Neural progenitor cell (in vitro differentiated cells): ENCODE results near the gene SLC7A10. TPM values are rescaled to one million over a fixed set of nuclear protein-coding genes. Genes with fewer than 3 reads are reported as not detected.
"Not testable (repeated sequence)": the region's sequence is repeated elsewhere in the genome, so short reads cannot be mapped to it uniquely, and the experiment has no call there.

Source experiments
- DNase-seq: peaks from one replicate; pipeline ENCODE4 v3.0.0-alpha.2; 2016; ENCODE audit warnings: low spot score
- H2AFZ ChIP-seq: fragments of 200-600 bp; sonication (generic); replicated peaks from 2 replicates; pipeline ENCODE4 v1.6.1; 2016; ENCODE audit warnings: antibody characterized with exemption
- H3F3A ChIP-seq: fragments of 200-600 bp; sonication (generic); 2 replicates; pipeline ENCODE4 v1.6.1; 2016; ENCODE audit warnings: antibody characterized with exemption, low read depth
- H3K27ac ChIP-seq: fragments of 200-600 bp; sonication (generic); 2 replicates; pipeline ENCODE4 v1.5.1; 2016; ENCODE audit warnings: mild to moderate bottlenecking
- H3K27me3 ChIP-seq: fragments of 200-600 bp; sonication (generic); 2 replicates; pipeline ENCODE4 v1.6.1; 2016; ENCODE audit warnings: mild to moderate bottlenecking, moderate library complexity
- H3K36me3 ChIP-seq: fragments of 200-600 bp; sonication (generic); 2 replicates; pipeline ENCODE4 v1.5.1; 2016
- H3K4me1 ChIP-seq: fragments of 200-600 bp; sonication (generic); 2 replicates; pipeline ENCODE4 v1.6.1; 2016; ENCODE audit warnings: mixed run types
- H3K4me2 ChIP-seq: fragments of 200-600 bp; sonication (generic); 2 replicates; pipeline ENCODE4 v1.6.1; 2016
- H3K4me3 ChIP-seq: fragments of 200-600 bp; sonication (generic); 2 replicates; pipeline ENCODE4 v1.5.1; 2016
- H3K79me2 ChIP-seq: fragments of 200-600 bp; sonication (generic); 2 replicates; pipeline ENCODE4 v1.6.1; 2016; ENCODE audit warnings: low read depth
- H3K9ac ChIP-seq: fragments of 200-600 bp; sonication (generic); 2 replicates; pipeline ENCODE4 v1.6.1; 2016
- H3K9me3 ChIP-seq: fragments of 200-600 bp; sonication (generic); 2 replicates; pipeline ENCODE4 v1.5.1; 2016; ENCODE audit warnings: low read depth
- H4K20me1 ChIP-seq: fragments of 200-600 bp; sonication (generic); 2 replicates; pipeline ENCODE4 v1.6.1; 2016; ENCODE audit warnings: low read depth
- H3K27ac Mint-ChIP-seq: 3 replicates; pipeline ENCODE4 v1.8.0; 2021; ENCODE audit warnings: mixed read lengths
- H3K27me3 Mint-ChIP-seq: 2 replicates; pipeline ENCODE4 v1.8.0; 2022; ENCODE audit warnings: low read depth, mild to moderate bottlenecking, inconsistent platforms, moderate library complexity, mixed read lengths; ENCODE audit not compliant: insufficient read depth
- H3K36me3 Mint-ChIP-seq: 3 replicates; pipeline ENCODE4 v1.8.0; 2021; ENCODE audit warnings: mixed read lengths
- H3K4me1 Mint-ChIP-seq: 3 replicates; pipeline ENCODE4 v1.8.0; 2021; ENCODE audit warnings: mixed read lengths
- H3K4me3 Mint-ChIP-seq: 3 replicates; pipeline ENCODE4 v1.8.0; 2021; ENCODE audit warnings: mild to moderate bottlenecking, moderate library complexity, mixed read lengths
- H3K9me3 Mint-ChIP-seq: 3 replicates; pipeline ENCODE4 v1.8.0; 2020; ENCODE audit warnings: mixed read lengths
- CTCF ChIP-seq: fragments of 200-600 bp; sonication (generic); IDR thresholded peaks from 2 replicates; pipeline ENCODE4 v1.5.1; 2017; ENCODE audit warnings: antibody characterized with exemption, mild to moderate bottlenecking
- EZH2 ChIP-seq: fragments of 200-600 bp; sonication (generic); IDR thresholded peaks from 2 replicates; pipeline ENCODE4 v1.6.1; 2017; ENCODE audit warnings: antibody characterized with exemption, mild to moderate bottlenecking, moderate library complexity
- EZH2phosphoT487 ChIP-seq: fragments of 200-600 bp; sonication (generic); IDR thresholded peaks from 2 replicates; pipeline ENCODE4 v1.6.1; 2017; ENCODE audit warnings: antibody characterized with exemption
- total RNA-seq: library from RNA; depleted of rRNA; stranded (reverse); fragments of >200 nt; gene quantifications from 2 replicates; pipeline ENCODE4 v1.2.3, GENCODE V29; 2015; ENCODE audit warnings: low replicate concordance

The SLC7A10 gene
- total RNA-seq, 1 donor from 2014 or later, result 0.79 TPM

DNA sequence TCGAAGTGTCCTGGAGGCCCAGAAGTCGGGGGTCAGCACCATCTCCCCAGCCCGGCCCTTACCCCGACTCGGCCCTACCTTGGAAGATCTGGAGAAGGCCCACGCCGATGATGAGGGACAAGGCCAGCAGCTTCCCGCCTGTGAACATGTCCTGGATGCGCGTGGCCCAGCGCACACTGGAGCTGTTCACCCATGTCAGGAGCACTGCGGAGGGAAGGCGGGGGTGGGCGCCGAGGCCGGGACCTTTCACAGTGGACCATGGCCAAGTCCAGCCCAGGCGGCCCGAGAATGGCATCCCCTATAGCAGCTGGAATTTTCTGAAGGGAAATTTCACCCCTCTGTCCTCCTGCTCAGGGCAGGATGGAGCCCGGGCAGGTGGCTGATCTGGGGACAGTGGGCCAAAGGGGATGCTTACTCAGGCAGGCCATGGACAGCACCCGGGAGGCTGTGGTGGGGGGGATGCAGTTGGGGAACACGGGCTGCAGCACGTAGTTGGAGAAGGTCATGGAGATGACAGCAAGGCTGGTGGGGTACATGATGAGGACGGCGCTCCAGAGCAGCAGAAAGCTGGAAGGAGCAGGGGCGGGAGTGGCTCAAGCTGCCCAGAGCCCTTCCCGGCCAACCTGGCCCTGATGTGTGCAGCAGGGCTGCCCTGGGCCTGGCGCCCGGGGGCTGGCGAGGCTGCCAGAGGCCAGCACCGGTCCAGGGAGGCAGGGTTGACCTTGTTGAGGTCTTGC, 13.0 kb downstream of the SLC7A10 start:
- H3K4me3 Mint-ChIP-seq, result no peak overlapping the region
- Histone ChIP-seq H3K79me2 (no peaks in the 10 kb centered on the region), H3K9ac (no peak overlapping the region), H3K4me3 (no peak overlapping the region), H3K27me3 (no peaks in the 10 kb centered on the region), H3K4me2 (no peak overlapping the region), H3K4me1 (peaks cover under 1% of the 10 kb centered on the region), H2AFZ (no peak overlapping the region), H3K27ac (no peak overlapping the region), H3F3A (peaks cover 5% of the 10 kb centered on the region), H3K36me3 (no peaks in the 10 kb centered on the region), H3K9me3 (no peaks in the 10 kb centered on the region), H4K20me1 (no peaks in the 10 kb centered on the region)
- peaks cover 11% of the 10 kb centered on the region for H3K27me3 Mint-ChIP-seq
- TF ChIP-seq EZH2, result no peak
- TF ChIP-seq CTCF, result no peak
- TF ChIP-seq EZH2phosphoT487, result no peak
- H3K4me1 Mint-ChIP-seq, result peaks cover 8% of the 10 kb centered on the region
- peak overlapping the region; percentile 72 for H3K27ac Mint-ChIP-seq
- H3K9me3 Mint-ChIP-seq, result no peaks in the 10 kb centered on the region
- H3K36me3 Mint-ChIP-seq, result no peaks in the 10 kb centered on the region
- DNase-seq, result no peak

- Mint-ChIP-seq H3K4me1 (peaks cover 8% of the 10 kb centered on the region), H3K36me3 (no peaks in the 10 kb centered on the region), H3K27me3 (peaks cover 11% of the 10 kb centered on the region), H3K27ac (no peak overlapping the region), H3K9me3 (no peaks in the 10 kb centered on the region), H3K4me3 (no peak overlapping the region)
- H4K20me1 ChIP-seq, result no peaks in the 10 kb centered on the region
- no peak overlapping the region for H2AFZ ChIP-seq
- H3K4me3 ChIP-seq, result no peak overlapping the region
- H3K36me3 ChIP-seq, result no peaks in the 10 kb centered on the region
- no peak overlapping the region for H3K9ac ChIP-seq
- no peaks in the 10 kb centered on the region for H3K4me1 ChIP-seq
- no peaks in the 10 kb centered on the region for H3K9me3 ChIP-seq
- no peaks in the 10 kb centered on the region for H3K79me2 ChIP-seq
- no peak for TF ChIP-seq EZH2phosphoT487
- no peak for TF ChIP-seq CTCF
- H3K27ac ChIP-seq, result no peak overlapping the region
- peaks cover 5% of the 10 kb centered on the region for H3F3A ChIP-seq
- H3K27me3 ChIP-seq, result no peaks in the 10 kb centered on the region
- H3K4me2 ChIP-seq, result no peak overlapping the region
- no peak for DNase-seq
Observed at GRCh38 chr19:33211794-33212435, 13.7 kb downstream of the SLC7A10 start.

- Histone ChIP-seq H3K36me3 (no peaks in the 10 kb centered on the region), H3K27me3 (no peaks in the 10 kb centered on the region), H3K4me2 (no peak overlapping the region), H3K79me2 (no peaks in the 10 kb centered on the region), H3K9ac (no peak overlapping the region), H3K9me3 (no peaks in the 10 kb centered on the region), H2AFZ (no peak overlapping the region), H3F3A (peaks cover 5% of the 10 kb centered on the region), H3K4me1 (no peaks in the 10 kb centered on the region), H4K20me1 (no peaks in the 10 kb centered on the region), H3K4me3 (no peak overlapping the region), H3K27ac (no peak overlapping the region)
- Mint-ChIP-seq H3K9me3 (no peaks in the 10 kb centered on the region), H3K4me1 (peaks cover 5% of the 10 kb centered on the region), H3K36me3 (no peaks in the 10 kb centered on the region), H3K4me3 (no peak overlapping the region), H3K27me3 (peaks cover 7% of the 10 kb centered on the region), H3K27ac (no peak overlapping the region)
- no peak for DNase-seq
- no peak for TF ChIP-seq EZH2phosphoT487
- TF ChIP-seq EZH2, result no peak
- TF ChIP-seq CTCF, result no peak
Observed at GRCh38 chr19:33210266-33210940, 15.2 kb downstream of the SLC7A10 start.

- not testable (repeated sequence) for H3K79me2 ChIP-seq, H3K27me3 Mint-ChIP-seq, H4K20me1 ChIP-seq, H3K4me3 Mint-ChIP-seq, H3K4me1 Mint-ChIP-seq, H3F3A ChIP-seq, H3K36me3 Mint-ChIP-seq, H3K36me3 ChIP-seq, H3K9ac ChIP-seq, H3K4me2 ChIP-seq, H3K27ac Mint-ChIP-seq, H3K27me3 ChIP-seq, H3K9me3 Mint-ChIP-seq, H3K4me1 ChIP-seq, H2AFZ ChIP-seq, H3K9me3 ChIP-seq, H3K4me3 ChIP-seq, H3K27ac ChIP-seq, DNase-seq
Observed at GRCh38 chr19:33209850-33210230, 15.8 kb downstream of the SLC7A10 start.
